ENCODE results near the gene COMMD7.

COMMD7 gene

DNA sequence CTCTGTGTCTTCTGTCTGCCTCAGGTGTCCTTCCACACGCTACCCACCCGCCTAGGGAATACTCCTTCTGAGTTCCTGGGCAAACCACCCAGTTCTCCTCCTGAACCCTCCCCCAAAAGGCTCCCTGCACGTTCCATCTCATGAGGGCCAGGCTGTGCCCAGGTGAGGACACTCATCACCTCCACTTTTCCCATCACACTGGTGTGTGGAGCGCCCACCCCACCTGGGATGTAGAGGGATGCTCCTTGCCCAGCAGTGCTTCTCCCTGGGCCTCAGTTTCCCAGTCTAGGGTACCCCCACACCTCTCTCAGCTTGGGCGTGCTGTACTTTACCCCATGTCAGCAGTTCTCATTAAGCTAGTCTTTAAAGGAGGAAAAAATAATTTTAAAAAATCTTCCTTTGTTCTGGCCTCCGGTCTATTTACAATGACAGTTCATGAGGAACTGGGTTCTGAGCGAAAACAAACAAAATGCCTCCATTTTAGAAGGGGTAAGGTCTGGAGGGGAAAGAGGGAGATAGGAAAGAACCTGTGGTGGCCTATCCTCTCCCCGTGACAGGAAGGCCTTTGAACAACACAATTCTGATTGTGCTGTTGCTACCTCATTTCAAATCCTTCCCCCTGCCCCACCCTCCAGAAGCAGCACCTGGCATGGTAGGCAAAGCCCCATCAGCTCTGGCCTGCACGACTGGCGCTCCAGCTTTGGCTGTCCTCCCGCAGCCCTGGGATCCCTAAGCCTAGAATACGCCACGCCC lies 67.9 kb downstream of the COMMD7 start:
- DNase-seq: no peak

DNA sequence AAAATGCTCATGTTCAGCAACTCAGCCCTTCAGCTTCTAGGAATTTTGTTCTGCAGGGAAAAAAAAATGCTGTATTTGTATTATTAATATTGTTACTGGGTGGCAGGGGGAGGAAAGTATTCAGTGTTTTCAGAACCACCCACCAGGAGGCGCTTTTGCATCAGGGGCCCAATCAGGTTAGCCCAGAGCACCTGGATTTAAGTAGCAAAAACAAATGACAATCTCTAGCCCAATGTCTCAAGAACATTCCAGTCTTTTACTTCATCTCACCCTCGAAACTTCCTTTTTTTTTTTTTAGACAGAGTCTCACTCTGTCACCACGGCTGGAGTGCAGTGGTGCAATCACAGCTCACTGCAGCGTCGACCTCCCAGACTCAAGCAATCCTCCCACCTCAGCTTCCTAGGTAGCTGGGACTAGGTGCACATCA lies 68.9 kb downstream of the COMMD7 start:
- DNase-seq: peak; percentile 89

DNA sequence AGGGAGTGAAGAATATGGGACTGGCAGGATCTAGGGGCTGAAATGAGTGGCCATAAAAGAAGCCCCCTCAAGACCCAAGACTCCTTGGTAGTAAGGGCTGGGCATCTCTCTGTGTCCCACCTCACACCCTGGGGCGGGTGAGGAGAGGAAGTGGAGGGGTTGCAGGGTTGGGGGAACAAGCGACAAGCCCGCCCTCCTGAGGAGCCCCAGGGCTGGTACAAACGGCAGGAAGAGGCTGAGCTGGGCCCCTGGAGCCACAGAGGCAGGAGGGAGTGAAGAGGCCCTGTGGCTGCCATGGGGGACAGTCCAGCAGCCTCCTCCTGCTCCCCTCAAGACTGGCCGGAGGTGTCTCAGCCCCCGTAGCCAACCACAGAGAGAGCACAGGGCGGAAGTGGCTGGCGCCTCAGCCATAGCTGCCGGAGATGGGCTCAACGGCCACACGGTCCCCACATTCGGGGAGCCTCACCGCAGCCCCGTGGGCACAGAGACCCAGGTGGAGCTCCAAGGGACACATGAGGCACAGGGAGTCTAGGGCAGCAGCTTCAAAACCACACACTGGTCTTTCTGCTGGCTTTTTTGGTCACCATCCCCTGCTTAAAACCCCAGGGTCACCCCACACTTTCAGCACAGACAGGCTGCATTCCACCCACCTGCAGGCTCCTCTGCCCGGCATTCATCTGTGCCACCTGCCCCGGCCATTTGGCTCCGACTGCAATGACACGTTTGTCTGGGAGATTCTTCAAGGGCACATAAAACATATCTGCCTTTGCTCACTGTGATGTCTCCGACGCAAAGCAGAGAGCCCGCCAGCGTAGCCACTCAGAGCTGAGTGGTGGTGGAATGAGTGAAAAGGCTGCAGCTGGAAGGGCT lies 70.0 kb downstream of the COMMD7 start:
- DNase-seq: peak; percentile 90

DNA sequence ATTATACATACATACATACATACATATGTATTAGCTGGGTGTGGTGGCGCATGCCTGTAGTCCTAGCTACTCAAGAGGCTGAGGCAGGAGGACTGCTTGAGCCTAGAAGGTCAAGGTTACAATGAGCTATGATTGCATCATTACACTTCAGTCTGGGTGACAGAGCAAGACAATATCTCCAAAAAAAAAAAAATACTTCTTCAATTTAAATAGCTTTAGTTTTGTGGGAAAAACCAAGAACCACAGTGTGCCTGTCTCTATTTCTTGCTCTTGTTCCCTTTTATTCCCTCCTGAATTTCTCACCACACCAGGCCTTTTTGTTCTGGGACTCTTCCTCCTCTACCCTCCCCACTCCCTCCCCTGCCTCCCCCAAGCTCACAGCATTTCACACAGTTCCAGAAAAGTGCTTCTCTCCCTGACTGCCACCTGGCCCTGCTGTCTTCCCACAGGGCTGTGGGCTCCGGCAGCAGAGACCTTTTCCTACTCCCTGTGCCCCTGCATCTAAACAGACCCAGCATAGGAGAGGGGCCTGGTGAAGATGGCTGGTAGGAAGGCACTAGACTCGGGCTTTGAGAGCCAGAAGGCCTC lies 70.8 kb downstream of the COMMD7 start:
- DNase-seq: peak; percentile 74

DNA sequence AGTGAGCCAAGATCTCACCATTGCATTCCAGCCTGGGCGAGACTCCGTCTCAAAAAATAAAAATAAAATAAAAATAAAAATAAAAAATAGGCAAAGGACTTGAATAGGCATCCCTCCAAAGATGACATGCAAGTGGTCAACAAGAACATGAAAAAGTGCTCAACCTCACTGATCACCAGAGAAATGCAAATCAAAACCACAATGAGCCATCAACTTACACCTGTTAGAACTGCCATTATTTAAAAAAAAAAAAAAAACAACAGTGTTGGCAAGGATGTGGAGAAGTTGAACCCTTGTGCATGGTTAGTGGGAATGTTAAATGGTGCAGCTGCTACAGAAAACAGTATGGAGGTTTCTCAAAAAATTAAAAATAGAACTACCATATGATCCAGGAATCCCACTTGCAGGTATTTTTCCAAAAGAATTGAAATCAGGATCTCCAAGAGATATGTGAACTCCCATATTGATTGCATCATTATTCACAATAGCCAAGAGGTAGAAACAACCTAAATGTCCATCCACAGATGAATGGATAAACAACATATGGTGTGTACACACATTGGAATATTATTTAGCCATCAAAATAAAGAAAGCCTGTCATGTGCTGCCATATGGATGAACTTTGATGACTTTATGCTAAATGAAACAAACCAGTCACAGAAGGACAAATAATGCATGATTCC lies 72.4 kb downstream of the COMMD7 start:
- DNase-seq: no peak

DNA sequence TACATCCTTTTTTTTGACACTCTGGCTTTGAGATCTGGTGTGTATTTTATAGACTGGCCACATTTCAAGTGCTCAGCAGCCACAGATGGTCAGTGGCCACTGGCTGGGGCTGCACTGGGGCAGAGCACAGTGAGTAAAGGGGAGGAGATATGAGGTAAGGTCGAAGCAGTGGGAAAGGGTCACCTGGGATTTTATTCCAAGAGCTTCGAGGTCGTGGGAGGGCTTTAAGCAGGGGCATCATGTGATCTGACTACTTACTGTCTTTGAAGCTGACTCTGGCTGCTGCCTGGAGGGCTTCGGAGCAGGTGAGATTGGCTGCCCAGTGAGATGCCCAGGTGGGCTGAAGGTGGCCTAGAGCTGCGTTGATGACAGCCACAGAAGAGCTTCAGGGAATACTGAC lies 76.2 kb downstream of the COMMD7 start:
- DNase-seq: no peak

DNA sequence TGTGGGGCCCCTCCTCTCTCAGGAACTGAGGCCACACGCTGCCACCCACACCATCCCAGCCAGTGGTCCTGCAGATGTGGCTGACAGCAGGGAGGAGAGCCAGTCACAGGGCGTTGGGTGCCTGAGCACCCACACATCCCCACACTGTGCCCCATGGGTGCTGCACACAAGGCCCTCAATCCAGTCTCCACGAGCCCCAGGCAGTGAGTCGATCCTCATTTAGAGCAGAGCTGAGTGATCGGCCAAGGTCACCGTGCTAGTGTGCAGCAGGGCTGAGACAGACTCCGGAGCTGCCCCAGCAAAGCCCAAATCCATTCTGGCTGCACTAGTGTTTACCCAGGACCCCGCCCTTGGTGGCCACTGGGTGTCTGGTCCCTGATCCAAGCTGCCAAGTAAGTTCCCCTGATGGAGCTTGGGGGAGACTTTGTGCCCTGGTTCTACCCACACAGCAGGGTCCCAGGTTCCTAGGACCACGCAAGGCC lies 78.5 kb downstream of the COMMD7 start:
- DNase-seq: peak; percentile 65

DNA sequence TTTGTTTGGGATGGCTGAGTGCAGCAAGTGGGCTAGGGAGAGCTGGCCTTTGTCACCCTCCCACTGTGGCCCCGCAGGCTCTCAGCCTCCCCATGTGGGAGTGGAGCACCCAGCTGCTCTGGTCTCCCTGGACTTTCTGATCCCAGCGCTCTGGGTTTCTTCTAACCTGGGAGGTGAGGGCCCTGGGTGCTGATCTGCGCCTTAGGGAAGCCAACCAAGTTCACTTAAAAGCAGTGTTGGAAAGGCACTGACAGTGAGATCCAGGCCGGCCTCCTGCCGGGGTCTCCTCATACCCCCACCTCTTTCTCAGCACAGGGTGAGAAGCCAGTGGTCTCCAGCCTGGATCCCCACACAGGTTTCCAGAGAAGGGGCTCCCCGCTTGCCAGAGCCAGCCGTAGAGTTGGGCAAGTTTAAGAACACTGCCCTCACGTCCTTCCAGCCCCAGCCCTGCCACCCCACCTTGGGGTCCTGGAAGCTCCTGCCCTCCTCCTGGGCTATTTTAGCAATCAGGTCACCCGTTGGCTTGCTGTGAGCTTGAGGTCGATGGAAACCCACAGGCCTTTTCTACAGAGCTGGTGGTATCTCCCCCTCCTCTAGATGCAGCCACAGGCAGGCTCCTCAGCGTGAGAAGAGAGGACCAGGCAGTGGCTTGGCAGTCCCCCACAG lies 79.1 kb downstream of the COMMD7 start:
- DNase-seq: peak; percentile 78

DNA sequence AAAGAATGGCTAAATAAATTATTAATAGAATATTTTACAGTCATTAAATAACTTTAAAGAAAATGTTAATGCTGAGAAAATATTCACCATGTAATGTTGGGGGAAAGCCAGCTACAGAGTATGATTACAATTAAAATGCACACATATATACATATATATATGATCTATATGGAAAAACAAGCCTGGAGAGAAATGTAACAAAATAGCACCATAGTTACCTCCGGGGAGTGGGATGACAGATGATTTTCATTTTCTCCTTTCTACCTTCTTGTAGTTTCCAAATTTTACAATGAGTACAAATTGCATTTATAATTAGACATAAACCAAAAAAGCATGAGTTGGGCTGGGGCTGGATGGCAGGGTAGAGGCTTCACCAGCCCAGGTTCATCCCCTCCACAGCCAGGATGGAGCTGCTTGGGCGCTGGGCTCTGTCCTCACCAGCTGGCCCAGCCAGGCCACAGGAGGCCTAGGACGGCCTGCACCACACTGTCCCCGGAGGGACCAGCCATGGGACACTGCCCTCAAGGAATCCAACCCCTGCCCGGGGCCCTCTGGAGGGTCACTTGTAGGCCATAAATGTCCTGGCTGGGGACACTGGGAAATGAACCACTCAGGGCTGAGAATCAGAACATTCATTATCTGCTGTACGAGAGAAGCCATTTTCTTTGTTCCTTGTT lies 79.8 kb downstream of the COMMD7 start:
- no peak for DNase-seq

DNA sequence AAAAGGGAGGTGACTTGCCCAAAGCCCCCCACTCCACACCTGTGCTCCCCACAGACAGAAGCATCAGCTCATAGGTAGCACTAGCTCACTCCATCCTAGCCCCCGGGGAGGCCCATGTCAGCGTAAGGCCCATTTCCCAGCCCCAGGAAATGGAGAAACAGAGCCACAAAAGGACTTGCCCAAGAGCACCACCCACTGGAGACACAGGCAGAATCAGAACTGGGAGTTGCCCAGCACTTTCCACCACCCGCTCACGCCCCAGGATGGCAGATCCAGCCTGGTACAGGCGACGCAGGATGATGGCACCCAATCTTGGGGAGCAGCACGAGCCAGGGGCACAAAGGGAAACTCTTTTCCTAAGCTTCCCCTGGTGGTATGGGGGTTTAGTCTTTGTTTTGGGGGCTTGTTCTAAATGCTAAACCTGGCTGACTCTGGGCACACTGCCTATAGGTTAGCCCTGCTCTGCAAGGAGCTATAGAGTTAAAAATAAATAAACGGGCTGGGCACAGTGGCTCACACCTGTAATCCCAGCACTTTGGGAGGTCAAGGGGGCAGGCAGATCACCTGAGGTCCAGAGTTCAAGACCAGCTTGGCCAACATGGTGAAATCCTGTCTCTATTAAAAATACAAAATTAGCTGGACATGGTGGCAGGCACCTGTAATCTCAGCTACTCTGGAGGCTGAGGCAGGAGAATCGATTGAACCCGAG lies 81.3 kb downstream of the COMMD7 start:
- DNase-seq: peak; percentile 54

DNA sequence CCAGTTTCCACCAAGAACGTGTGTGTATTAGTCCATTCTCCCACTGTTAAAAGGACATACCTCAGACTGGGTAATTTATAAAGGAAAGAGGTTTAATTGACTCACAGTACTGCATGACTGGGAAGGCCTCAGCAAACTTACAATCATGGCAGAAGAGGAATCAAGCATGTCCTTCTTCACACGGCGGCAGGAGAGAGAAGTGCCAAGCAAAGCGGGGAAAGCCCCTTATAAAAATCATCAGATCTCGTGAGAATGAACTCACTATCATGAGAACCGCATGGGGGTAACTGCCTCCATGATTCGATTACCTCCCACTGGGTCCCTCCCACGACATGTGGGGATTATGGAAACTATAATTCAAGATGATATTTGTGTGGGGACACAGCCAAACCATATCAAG lies 82.6 kb downstream of the COMMD7 start:
- no peak for DNase-seq

DNA sequence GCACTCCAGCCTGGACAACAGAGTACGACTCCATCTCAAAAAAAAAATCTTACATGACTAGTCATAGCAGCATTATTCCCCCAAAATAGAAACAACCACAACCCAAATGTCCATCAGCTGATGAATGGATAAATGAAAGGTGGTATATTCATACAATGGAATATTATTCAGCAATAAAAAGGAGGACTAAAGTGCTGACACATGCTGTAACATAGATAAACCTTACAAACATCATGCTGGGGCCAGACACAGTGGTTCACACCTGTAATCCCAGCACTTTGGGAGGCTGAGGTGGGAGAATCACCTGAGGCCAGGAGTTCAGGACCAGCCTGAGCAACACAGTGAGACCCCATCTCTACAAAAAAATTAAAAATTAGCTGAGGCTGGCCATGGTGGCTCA lies 86.4 kb downstream of the COMMD7 start:
- no peak for DNase-seq

DNA sequence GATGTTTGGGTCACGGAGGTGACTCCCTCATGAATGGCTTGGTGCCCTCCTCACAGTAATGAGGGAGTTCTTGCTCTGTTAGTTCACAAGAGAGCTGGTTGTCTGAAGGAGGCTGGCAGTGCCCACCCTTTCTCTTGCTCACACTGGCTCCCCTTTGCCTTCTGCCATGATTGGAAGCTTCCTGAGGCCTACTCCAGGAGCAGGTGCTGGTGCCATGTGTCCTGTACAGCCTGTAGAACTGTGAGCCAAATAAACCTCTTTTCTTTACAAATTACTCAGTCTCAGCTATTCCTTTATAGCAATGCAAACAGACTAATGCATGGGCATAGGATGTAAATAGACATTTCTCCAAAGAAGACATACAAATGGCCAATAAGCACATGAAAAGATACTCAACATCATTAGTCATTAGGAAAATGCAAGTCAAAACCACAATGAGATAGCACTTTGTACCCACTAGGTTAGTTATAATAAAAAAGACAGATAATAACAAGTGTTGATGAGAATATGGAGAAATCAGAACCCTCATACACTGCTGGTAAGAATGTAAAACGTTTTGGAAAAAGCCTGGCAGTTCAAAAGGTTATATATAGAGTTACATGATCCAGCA lies 87.3 kb downstream of the COMMD7 start:
- DNase-seq: peak; percentile 54

DNA sequence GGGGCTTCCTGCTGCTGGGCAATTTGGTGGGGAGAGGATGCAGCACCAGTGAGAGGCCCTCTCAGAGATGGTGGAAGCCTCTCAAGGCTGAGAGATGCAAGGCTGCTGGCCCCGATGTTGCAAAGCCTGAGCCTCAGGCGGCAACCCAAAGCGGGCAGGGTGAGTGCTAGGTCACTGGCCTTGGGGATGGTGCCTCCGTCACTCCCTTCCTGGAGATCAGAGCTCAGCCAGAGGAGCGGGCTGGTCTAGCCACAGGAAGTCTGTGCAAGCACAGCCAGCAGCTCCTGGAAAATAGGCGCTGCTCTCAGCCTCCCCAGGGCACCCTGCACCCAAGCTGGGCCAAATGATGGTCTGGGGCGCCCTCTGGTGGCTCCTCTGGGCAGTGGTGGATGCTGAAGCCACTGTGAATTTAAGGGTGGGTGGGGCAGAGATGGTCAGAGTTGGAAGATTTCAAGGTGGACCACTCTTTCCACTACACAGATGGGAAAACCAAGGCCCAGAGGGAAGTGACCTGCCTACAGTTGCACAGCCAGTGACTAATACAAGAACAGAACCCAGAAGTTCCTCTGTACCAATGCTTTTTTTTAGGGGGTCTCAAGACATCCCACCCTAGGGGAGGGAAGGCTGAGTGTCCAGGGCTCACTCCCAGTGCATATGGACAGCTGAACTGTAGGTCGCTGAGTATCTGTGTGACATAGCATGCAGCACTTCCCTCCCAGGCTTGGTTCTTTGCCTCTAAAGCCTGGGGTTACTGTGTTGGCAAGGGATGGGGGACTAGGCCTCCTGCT lies 90.3 kb downstream of the COMMD7 start:
- peak; percentile 95 for DNase-seq

All from hematopoietic multipotent progenitor cell treated with erythropoietin and hydrocortisone succinate and interleukin-3 and kit ligand, for 4 days (in vitro differentiated cells).